H9 (cell line): Measurements from ENCODE around the gene GARIN5A. TPM values are rescaled to one million over a fixed set of nuclear protein-coding genes. Genes with fewer than 3 reads are reported as not detected.
"Not testable (repeated sequence)": the region's sequence is repeated elsewhere in the genome, so short reads cannot be mapped to it uniquely, and the experiment has no call there.

ENCODE experiments used
- DNase-seq: peaks from one replicate; pipeline ENCODE4 v3.0.0-alpha.2; 2017
- H2AFZ ChIP-seq: one replicate; pipeline ENCODE4 v1.6.1; 2013; ENCODE audit warnings: mild to moderate bottlenecking, low read length, control low read depth, moderate library complexity
- H2AK5ac ChIP-seq: 2 replicates; pipeline ENCODE4 v1.6.1; 2013; ENCODE audit warnings: low read length, control low read depth, mixed read lengths; ENCODE audit not compliant: insufficient read length
- H2BK120ac ChIP-seq: one replicate; pipeline ENCODE4 v1.6.1; 2013; ENCODE audit warnings: low read depth, mild to moderate bottlenecking, low read length, control low read depth, inconsistent platforms; ENCODE audit not compliant: poor library complexity, severe bottlenecking
- H2BK12ac ChIP-seq: 2 replicates; pipeline ENCODE4 v1.6.1; 2013; ENCODE audit warnings: low read length, control low read depth, mixed read lengths, low read depth; ENCODE audit not compliant: insufficient read length
- H2BK15ac ChIP-seq: 2 replicates; pipeline ENCODE4 v1.6.1; 2013; ENCODE audit warnings: low read depth, low read length, control low read depth
- H2BK20ac ChIP-seq: one replicate; pipeline ENCODE4 v1.6.1; 2013; ENCODE audit warnings: low read depth, mild to moderate bottlenecking, low read length, control low read depth, inconsistent platforms; ENCODE audit not compliant: poor library complexity, severe bottlenecking
- H2BK5ac ChIP-seq: 2 replicates; pipeline ENCODE4 v1.6.1; 2013; ENCODE audit warnings: low read length, control low read depth, mixed read lengths; ENCODE audit not compliant: insufficient read length
- H3K14ac ChIP-seq: 2 replicates; pipeline ENCODE4 v1.6.1; 2013; ENCODE audit warnings: low read length, control low read depth; ENCODE audit not compliant: insufficient read depth
- H3K18ac ChIP-seq: 2 replicates; pipeline ENCODE4 v1.6.1; 2013; ENCODE audit warnings: low read depth, mild to moderate bottlenecking, mixed read lengths, low read length, control low read depth; ENCODE audit not compliant: insufficient read length
- H3K23ac ChIP-seq: 2 replicates; pipeline ENCODE4 v1.6.1; 2013; ENCODE audit warnings: low read length, control low read depth, mixed read lengths, low read depth; ENCODE audit not compliant: insufficient read length
- H3K23me2 ChIP-seq: 2 replicates; pipeline ENCODE4 v1.6.1; 2013; ENCODE audit warnings: low read depth, mild to moderate bottlenecking, mixed read lengths, low read length, control low read depth; ENCODE audit not compliant: insufficient read length, poor library complexity, severe bottlenecking
- H3K27ac ChIP-seq: 2 replicates; pipeline ENCODE4 v1.5.1; 2013; ENCODE audit warnings: low read length, control low read depth, mixed read lengths, low read depth; ENCODE audit not compliant: insufficient read length
- H3K27me3 ChIP-seq: 2 replicates; pipeline ENCODE4 v1.6.1; 2013; ENCODE audit warnings: low read length, control low read depth, inconsistent platforms; ENCODE audit not compliant: insufficient read depth
- H3K4ac ChIP-seq: 2 replicates; pipeline ENCODE4 v1.6.1; 2013; ENCODE audit warnings: low read depth, mild to moderate bottlenecking, control low read depth, inconsistent platforms, low read length, moderate library complexity
- H3K4me1 ChIP-seq: 2 replicates; pipeline ENCODE4 v1.6.1; 2013; ENCODE audit warnings: low read length, control low read depth, inconsistent platforms; ENCODE audit not compliant: insufficient read depth
- H3K4me2 ChIP-seq: 2 replicates; pipeline ENCODE4 v1.6.1; 2013; ENCODE audit warnings: low read length, control low read depth, mixed read lengths; ENCODE audit not compliant: insufficient read length, insufficient read depth
- H3K56ac ChIP-seq: 2 replicates; pipeline ENCODE4 v1.6.1; 2013; ENCODE audit warnings: low read depth, mild to moderate bottlenecking, mixed read lengths, low read length, control low read depth; ENCODE audit not compliant: insufficient read length
- H3K79me1 ChIP-seq: 2 replicates; pipeline ENCODE4 v1.6.1; 2013; ENCODE audit warnings: low read depth, mild to moderate bottlenecking, moderate library complexity, low read length, control low read depth, inconsistent platforms; ENCODE audit not compliant: insufficient read depth, poor library complexity, severe bottlenecking
- H3K79me2 ChIP-seq: 2 replicates; pipeline ENCODE4 v1.6.1; 2013; ENCODE audit warnings: low read length, control low read depth, inconsistent platforms; ENCODE audit not compliant: insufficient read depth
- H3K9ac ChIP-seq: 2 replicates; pipeline ENCODE4 v1.6.1; 2013; ENCODE audit warnings: low read length, control low read depth, mixed read lengths; ENCODE audit not compliant: insufficient read length; ENCODE audit errors: extremely low read depth
- H3K9me3 ChIP-seq: one replicate; pipeline ENCODE4 v1.6.1; 2013; ENCODE audit warnings: low read depth, low read length, inconsistent platforms; ENCODE audit not compliant: control insufficient read depth
- H3T11ph ChIP-seq: one replicate; pipeline ENCODE4 v1.6.1; 2013; ENCODE audit warnings: mild to moderate bottlenecking, low read length, control low read depth, inconsistent platforms
- H4K20me1 ChIP-seq: one replicate; pipeline ENCODE4 v1.6.1; 2013; ENCODE audit not compliant: control insufficient read depth, insufficient read length, insufficient read depth
- H4K5ac ChIP-seq: 2 replicates; pipeline ENCODE4 v1.6.1; 2013; ENCODE audit warnings: low read depth, mild to moderate bottlenecking, mixed read lengths, low read length, control low read depth; ENCODE audit not compliant: insufficient read length
- H4K8ac ChIP-seq: replicated peaks from 2 replicates; pipeline ENCODE4 v1.6.1; 2013; ENCODE audit warnings: low read length, control low read depth, mixed read lengths, low read depth; ENCODE audit not compliant: insufficient read length
- H4K91ac ChIP-seq: 2 replicates; pipeline ENCODE4 v1.6.1; 2013; ENCODE audit warnings: low read depth, mild to moderate bottlenecking, moderate library complexity, mixed read lengths, low read length, control low read depth; ENCODE audit not compliant: insufficient read length
- H3K27ac Mint-ChIP-seq, 3 experiments: 2 replicates in 2 of 3; 3 replicates in 1 of 3; pipeline ENCODE4 v1.8.0; 2020 to 2021; ENCODE audit warnings: mixed read lengths in 3 of 3, mild to moderate bottlenecking in 1 of 3, moderate library complexity in 1 of 3
- H3K27me3 Mint-ChIP-seq: 2 replicates; pipeline ENCODE4 v1.8.0; 2021; ENCODE audit warnings: low read depth, mild to moderate bottlenecking, moderate library complexity, mixed read lengths
- H3K36me3 Mint-ChIP-seq, 3 experiments: 2 replicates in 2 of 3; 3 replicates in 1 of 3; pipeline ENCODE4 v1.8.0; 2020 to 2021; ENCODE audit warnings: low read depth in 3 of 3, mixed read lengths in 3 of 3; ENCODE audit not compliant: insufficient read depth in 1 of 3
- H3K4me1 Mint-ChIP-seq, 2 experiments: 2 replicates each; pipeline ENCODE4 v1.8.0; 2020; ENCODE audit warnings: mixed read lengths in 2 of 2
- H3K4me3 Mint-ChIP-seq, 2 experiments: 2 replicates in 1 of 2; 3 replicates in 1 of 2; pipeline ENCODE4 v1.8.0; 2020 to 2021; ENCODE audit warnings: mild to moderate bottlenecking in 2 of 2, mixed read lengths in 2 of 2, moderate library complexity in 1 of 2
- H3K9me3 Mint-ChIP-seq, 2 experiments: 2 replicates in 1 of 2; 3 replicates in 1 of 2; pipeline ENCODE4 v1.8.0; 2020; ENCODE audit warnings: mild to moderate bottlenecking in 2 of 2, mixed read lengths in 2 of 2, moderate library complexity in 1 of 2
- WGBS: extraction: QIAGEN DNeasy Blood & Tissue Kit; methylation state at CpG from one replicate; pipeline ENCODE4 v1.1.7; 2013; ENCODE audit warnings: missing lambda C conversion rate, low lambda C conversion rate, mixed read lengths; ENCODE audit not compliant: insufficient read length; ENCODE audit errors: extremely low coverage; 5-methylcytosine and 5-hydroxymethylcytosine counted together
- total RNA-seq: library from RNA; stranded (reverse); gene quantifications from 2 replicates; pipeline ENCODE4 v1.2.1, GENCODE V29; 2021
- TF ChIP-seq, protein P1 (sequence below): fragments of 200-600 bp; sonication (generic); conservative IDR thresholded peaks from 3 replicates; pipeline ENCODE4 v1.8.0; 2021; ENCODE audit warnings: antibody characterized with exemption, mild to moderate bottlenecking

The GARIN5A gene
- total RNA-seq, 1 experiment from 2014 or later: 9.5 TPM

DNA sequence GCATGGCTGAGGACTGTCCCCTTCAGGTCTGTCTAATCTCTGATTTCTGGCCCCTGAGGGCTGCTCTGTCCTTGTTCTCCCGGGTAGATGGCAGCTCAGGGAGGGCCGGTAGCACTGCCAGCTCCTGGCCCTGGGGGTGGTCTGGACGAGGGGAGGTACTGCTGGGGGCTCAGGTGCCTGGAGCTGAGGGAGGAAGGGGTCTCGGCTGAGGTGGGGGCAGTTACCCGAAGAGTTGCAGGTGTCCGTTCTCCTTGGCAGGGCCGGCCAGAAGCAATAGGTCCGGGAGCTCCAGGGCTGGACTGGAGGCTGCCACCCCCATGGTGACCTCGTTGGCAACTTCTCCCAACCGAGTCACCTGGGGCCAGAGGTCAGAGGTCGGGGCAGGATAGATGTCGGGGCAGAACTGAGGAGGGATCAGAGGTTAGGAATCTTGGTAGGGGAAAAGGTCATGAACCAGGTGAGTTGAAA, 1.5 kb downstream of the GARIN5A start:
- H3K56ac ChIP-seq: no peak overlapping the region
- peaks cover 8 to 21% of the 10 kb centered on the region in 2 experiments for H3K4me1 Mint-ChIP-seq
- no peak overlapping the region for H3K4ac ChIP-seq
- no peak overlapping the region for H3K9ac ChIP-seq
- peaks cover 9% of the 10 kb centered on the region for H3K79me1 ChIP-seq
- H2BK20ac ChIP-seq: no peak overlapping the region
- peaks cover 2% of the 10 kb centered on the region for H3K27me3 Mint-ChIP-seq
- H4K8ac ChIP-seq: no peak overlapping the region
- H2BK120ac ChIP-seq: no peak overlapping the region
- H2BK15ac ChIP-seq: no peak overlapping the region
- no peaks in the 10 kb centered on the region for H3K27me3 ChIP-seq
- H3K79me2 ChIP-seq: peaks cover 5% of the 10 kb centered on the region; the same call in 1 of the 2 replicates
- no peak overlapping the region for H2BK5ac ChIP-seq
- no peak overlapping the region for H3T11ph ChIP-seq
- peaks cover 4% of the 10 kb centered on the region; the same call in 1 of the 2 replicates for H3K4me1 ChIP-seq
- no peak overlapping the region for H2BK12ac ChIP-seq
- no peak overlapping the region for H3K23ac ChIP-seq
- H4K91ac ChIP-seq: no peak overlapping the region
- H4K5ac ChIP-seq: no peak overlapping the region
- H2AK5ac ChIP-seq: no peak overlapping the region
- H3K4me3 Mint-ChIP-seq: peak overlapping the region; percentile 96 to 99
- H3K27ac ChIP-seq: no peak overlapping the region
- peaks cover 23 to 27% (median 26%) of the 10 kb centered on the region in 3 experiments for H3K36me3 Mint-ChIP-seq
- no peak overlapping the region for H2AFZ ChIP-seq
- no peaks in the 10 kb centered on the region for H4K20me1 ChIP-seq
- no peak overlapping the region for H3K4me2 ChIP-seq
- no peak for DNase-seq
- TF ChIP-seq, protein P1, sequence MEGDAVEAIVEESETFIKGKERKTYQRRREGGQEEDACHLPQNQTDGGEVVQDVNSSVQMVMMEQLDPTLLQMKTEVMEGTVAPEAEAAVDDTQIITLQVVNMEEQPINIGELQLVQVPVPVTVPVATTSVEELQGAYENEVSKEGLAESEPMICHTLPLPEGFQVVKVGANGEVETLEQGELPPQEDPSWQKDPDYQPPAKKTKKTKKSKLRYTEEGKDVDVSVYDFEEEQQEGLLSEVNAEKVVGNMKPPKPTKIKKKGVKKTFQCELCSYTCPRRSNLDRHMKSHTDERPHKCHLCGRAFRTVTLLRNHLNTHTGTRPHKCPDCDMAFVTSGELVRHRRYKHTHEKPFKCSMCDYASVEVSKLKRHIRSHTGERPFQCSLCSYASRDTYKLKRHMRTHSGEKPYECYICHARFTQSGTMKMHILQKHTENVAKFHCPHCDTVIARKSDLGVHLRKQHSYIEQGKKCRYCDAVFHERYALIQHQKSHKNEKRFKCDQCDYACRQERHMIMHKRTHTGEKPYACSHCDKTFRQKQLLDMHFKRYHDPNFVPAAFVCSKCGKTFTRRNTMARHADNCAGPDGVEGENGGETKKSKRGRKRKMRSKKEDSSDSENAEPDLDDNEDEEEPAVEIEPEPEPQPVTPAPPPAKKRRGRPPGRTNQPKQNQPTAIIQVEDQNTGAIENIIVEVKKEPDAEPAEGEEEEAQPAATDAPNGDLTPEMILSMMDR: no peak
- H3K27ac Mint-ChIP-seq: peak overlapping the region in 1 of 3 experiments; percentile 22; a peak in 1 of 7 replicates
- no peak overlapping the region for H3K18ac ChIP-seq
- H3K9me3 ChIP-seq: peaks cover 7% of the 10 kb centered on the region
- H3K9me3 Mint-ChIP-seq: peaks cover 10 to 21% of the 10 kb centered on the region in 2 experiments
- no CpG with 5 or more reads among the region's 12 CpGs for WGBS
- no peaks in the 10 kb centered on the region for H3K23me2 ChIP-seq
- no peak overlapping the region for H3K14ac ChIP-seq

DNA sequence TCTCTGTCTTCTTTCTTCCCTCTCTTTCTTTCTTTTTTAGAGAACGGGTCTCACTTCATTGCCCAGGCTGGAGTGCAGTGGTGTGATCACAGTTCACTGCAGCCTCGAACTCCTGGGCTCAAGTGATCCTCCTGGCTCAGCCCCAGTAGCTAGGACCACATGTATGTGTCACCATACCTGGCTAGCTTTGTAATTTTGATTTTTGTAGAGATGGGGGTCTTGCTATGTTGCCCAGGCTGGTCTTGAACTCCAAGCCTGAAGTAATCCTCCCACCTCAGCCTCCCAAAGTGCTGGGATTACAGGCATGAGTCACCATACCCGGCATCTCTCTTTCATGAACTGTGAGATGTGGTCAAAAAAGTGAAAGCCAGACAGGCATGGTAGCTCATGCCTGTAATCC, 3.3 kb downstream of the GARIN5A start:
- not testable (repeated sequence) for H3K23me2 ChIP-seq, H3K79me2 ChIP-seq, H2BK12ac ChIP-seq, H4K20me1 ChIP-seq, H2BK20ac ChIP-seq, H3T11ph ChIP-seq, H3K27me3 ChIP-seq, H3K9ac ChIP-seq, H3K4me1 ChIP-seq, H2AK5ac ChIP-seq, H3K18ac ChIP-seq, DNase-seq, H3K14ac ChIP-seq, H3K27ac Mint-ChIP-seq, H3K23ac ChIP-seq, H2BK15ac ChIP-seq, H2BK120ac ChIP-seq, H4K8ac ChIP-seq, H2BK5ac ChIP-seq, H3K9me3 ChIP-seq, H3K56ac ChIP-seq, H4K5ac ChIP-seq, H4K91ac ChIP-seq, H2AFZ ChIP-seq, H3K4me3 Mint-ChIP-seq, H3K79me1 ChIP-seq, H3K27ac ChIP-seq, H3K4me2 ChIP-seq, H3K4ac ChIP-seq
- Mint-ChIP-seq H3K9me3 (peaks cover 10 to 14% of the 10 kb centered on the region in 2 experiments), H3K4me1 (peaks cover 6 to 18% of the 10 kb centered on the region in 2 experiments), H3K27me3 (peaks cover 11% of the 10 kb centered on the region), H3K36me3 (peaks cover 12 to 15% (median 14%) of the 10 kb centered on the region in 3 experiments)
- no CpG with 5 or more reads among the region's 3 CpGs for WGBS
